NCI-H2171 (cell line): Measurements from ENCODE around the gene MYEOV.

Experiments
- DNase-seq: peaks from one replicate; lab custom pipeline; 2025; lab: John Stamatoyannopoulos, UW

Gene MYEOV

GRCh38 chr11:69286374-69287371 is 7.3 kb upstream of the MYEOV start:
- no peak for DNase-seq

DNA sequence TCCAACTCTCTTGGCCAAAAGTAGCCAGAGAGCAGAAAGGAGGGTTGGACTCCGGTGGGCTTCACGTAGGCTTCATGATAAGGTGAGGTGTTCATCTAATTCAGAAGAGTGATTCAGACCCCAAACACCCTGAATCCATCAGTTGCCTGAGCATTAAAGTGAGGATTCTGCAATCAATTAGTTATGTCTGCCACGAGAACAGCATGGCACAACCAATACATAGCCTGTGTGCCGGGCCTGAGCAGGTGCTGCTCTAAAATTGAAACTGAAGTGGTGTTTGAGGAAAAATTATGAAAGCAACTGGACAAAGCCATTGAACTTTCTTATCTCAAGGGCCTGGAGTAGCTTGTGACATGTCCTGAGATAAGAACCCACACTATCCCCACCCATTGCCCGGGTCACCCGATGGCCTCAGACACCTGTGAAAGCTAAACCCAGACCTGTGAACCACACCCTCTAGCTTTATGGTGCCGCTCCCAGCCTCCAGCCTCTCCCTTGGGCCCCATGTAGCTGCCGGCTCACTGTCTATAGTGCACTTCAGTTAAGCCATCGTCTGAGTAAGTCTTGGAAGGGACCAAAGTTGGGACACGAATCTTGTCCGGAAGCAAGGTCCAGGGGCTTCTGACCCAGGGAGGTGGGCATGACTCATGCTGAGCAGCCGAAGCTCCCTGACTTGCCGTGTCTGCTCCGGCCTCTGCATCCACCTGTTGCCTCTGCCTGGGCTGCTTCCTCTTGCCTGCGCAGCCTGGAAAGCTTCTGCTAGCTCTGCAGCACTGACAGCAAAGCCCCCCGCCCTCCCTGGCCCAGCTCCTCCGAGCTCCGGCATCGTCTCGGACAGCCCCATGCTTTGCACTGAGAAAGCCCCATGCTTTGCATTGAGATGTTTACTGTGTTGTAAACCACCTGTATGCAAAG is 5.7 kb upstream of the MYEOV start:
- no peak for DNase-seq

- DNase-seq: no peak
Observed at GRCh38 chr11:69288883-69289242, 5.1 kb upstream of the MYEOV start.

DNA sequence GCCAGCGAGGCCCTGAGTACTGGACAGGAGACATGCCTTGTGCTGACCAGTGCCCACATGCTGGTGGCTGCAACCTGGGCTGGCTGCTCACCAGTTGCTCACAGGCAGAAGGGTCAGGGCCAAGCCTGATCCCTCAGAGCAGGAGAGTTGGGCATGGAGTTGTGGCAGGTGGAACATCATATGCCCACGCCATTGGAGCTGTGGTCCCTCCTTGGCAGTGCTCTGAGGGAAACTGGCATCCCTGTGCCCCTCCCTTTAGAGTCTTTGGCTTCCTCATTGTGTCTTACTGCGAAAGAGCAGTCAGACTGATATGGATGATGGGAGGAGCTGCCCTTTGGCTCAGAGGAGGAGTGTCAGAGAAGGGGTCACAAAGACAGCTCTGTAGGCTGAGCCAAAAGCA is 3.1 kb upstream of the MYEOV start:
- no peak for DNase-seq

DNA sequence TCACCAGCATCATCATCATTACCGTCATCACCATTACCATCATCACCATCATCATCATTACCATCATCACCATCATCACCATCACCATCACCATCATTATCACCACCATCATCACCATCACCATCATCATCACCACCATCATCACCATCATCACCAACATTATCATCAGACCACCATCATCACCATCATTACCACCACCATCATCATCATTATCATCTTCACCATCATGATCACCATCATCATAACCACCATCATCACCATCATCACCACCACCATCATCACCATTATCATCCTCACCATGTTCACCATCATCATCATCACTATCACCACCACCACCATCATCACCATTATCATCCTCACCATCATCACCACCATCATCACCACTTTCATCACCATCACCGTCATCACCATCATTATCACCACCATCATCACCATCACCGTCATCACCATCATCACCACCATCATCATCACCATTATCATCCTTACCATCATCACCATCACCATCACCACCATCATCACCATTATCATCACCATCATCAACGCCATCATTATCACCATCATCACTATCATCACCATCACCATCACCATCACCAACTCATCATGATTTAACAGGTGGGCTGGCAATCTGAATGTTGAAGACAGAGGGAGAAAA is 2.4 kb upstream of the MYEOV start:
- no peak for DNase-seq

DNA sequence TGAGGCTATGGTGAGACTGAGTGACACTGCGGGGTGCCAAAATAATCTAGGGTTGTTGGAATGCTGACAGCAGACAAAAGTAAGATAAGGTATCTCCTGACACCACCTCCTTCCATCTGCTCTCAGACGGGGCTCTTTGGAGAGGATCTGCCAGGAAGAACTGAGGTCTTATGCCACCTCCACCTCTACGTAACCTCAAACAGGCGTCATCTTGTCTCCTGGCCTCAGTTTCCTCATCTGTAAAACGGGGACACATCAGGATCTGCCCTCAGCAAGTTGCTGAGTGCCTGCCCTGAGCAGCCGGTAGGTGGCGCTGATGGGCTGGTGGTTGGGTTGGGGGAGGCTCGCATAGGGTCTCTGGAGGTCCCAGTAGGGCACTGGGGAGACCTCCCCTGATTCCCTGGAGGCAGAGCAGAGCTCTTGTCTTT is 1.7 kb upstream of the MYEOV start:
- DNase-seq: no peak

DNA sequence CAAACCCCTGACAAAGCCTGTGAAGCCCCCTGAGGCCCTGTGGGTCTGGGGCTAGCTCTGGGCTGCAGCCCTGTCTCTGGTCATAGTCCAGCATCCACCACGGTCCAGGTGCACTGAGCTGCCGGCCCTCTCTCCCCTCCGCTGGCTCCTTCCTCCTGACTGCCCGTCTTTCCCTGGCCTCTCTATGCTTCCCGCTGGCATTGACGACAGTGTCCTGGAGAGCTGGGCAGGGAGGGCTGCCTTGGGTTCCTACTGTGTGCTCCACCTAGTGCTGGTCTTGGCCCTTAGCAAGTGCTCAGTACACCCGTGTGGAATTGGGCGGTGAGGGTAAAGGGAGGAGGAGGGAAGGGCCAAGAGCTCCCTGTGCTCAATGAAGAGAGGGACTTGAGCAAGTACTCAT is 868 bp upstream of the MYEOV start:
- DNase-seq: no peak

DNA sequence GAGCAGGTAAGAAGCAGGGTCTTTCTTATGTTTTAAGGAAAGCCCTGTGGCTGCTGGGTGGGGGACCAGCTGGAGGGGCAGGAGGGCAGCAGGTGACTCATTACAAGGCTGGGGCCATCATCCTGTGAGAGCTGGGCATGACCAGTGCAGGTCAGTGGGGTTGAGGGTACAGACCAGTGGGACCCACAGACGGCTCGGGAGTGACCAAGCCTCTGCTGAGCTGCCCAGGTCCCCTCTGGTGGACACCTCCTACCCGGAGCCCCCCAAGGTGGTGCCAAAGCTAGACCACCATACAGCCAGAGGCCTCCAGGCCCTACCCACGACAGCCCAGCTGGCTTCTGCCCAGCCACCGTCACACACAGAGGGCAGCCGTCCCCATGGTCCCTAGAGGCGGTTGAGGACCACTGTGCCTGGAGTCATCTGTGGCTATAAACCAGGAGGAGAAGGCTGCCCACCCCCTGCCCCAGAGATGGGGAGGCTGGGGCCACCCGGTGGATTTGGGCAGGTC is 670 bp downstream of the MYEOV start:
- DNase-seq: no peak

DNA sequence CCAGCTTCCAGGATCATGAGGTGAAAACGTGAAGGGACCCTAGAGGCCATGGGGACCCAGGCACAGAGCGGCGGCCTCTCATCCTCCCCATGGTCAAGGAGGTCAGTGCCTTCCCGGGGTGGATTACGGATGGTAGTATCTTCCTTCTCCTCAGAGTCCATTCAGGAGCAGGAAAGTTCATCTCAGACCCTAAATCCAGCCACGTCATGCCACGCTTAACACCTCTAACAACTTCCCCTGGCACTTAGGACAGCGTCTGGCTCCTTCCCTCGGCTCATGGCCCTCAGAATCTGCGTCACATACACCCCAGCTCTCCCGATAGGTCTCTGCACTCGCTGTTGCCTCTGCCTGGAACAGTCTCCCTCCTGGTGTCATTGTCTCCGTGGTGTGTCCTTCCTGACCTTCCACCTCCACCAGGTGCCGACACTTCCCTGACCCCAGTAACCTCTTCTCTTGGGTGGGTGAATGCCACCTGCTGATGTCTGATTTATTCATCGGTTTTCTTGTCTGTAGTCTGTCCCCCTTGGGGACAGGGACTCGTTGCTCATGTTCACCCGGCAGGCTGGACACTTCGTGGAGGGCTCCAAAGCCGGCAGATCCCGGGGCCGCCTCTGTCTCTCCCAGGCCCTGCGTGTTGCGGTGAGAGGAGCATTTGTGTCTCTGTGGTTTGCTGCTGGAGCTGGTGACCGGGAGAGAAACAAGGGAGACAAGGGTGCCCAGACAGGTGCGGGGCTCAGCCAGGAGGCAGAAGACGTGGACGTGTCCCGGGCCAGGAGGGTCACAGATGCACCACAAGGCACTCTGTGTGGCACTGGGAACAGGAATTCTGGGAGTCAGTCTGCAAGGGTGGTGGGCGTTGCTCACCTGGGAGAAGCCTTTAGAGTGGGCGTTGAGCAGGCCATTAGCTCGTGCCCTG is 1.4 kb downstream of the MYEOV start:
- DNase-seq: no peak

DNA sequence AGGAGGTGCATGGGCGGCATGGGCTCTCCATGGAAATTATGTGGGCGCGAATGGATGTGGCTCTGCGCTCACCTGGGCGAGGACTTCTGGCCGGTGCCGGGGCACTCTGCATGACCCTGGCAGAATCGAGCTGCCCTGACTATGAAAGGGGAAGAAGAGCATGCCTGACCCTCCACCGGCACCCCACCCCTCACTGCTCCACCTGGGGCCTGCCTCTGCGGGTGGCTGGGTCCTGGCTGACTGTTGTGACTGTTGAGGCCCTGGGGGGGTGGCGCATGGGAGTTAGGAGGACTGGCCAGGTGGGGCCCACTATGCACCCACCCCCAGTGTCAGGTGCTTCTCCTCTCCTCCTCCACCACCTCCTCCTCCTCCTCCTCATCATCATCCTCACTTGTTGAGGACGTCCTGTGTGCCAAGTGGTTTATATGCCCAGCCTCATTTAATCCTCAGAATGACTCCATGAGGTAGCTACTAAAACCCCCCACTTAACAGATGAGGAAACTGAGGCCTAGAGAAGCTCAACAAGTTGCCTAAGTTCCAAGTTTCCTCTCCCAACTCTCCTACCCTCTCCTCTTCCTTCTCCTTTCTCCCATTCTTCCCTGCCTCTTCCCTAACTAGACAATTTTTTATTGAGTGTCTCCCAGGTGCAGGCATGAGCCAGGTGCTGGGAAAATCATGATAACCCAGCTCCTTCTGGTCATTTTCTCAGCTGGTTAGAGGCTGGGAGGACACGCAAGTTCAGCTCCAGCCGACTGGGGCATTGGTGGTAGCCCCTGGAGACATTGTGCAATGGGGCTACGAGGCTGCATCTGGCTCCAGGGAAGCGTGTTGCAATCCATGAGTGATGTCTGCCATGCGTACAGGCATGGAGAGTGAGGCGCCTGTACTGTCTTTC is 2.3 kb downstream of the MYEOV start:
- DNase-seq: no peak

- DNase-seq: no peak
Observed at GRCh38 chr11:69296890-69297786, 3.2 kb downstream of the MYEOV start.

DNA sequence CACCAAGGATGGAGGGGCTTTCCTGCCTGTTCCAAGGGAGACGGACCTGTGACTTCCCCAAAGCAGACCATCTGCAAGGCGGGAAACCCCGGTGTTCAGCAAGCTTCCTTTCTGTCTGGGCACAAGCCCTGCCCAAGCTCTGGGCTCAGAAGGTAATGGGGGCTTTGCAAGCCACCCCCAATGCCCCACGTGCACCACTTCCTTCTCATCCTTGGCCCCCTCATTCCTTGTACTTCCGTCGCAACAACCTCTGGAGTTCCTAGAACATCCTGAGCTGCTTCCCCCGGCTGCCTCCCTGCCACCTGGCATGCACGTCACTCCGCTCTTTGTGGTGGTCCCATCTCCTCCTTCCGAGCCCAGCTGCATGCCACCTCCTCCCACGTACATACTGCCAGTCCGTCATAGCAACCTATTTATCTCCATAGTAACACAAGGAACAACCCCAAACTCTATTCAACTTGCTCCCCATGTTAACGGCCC is 3.9 kb downstream of the MYEOV start:
- no peak for DNase-seq

GRCh38 chr11:69298267-69299022 is 4.5 kb downstream of the MYEOV start:
- no peak for DNase-seq

- no peak for DNase-seq
Observed at GRCh38 chr11:69299023-69299461, 5.1 kb downstream of the MYEOV start.

DNA sequence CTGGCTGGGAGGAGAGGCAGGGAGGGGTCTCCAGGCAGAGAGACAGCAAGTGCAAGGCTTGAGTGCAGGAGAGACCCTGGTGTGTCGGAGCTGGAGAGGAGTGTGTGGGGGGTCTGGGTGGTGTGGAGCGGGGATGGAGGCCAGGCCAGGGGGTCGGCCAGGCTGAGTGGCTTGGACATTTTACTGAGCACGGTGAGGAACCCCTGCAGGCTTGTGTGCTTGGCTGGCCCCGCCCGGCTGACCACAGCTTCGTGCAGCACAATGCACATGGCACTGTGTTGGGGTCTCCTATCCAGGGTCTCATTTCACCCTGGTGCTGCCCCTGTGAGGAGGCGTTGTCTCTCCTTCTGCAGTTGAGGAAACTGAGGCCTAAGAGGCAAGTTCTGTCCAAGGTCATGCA is 5.6 kb downstream of the MYEOV start:
- DNase-seq: no peak

- no peak for DNase-seq
Observed at GRCh38 chr11:69300120-69301060, 6.4 kb downstream of the MYEOV start.

GRCh38 chr11:69301081-69301454 is 7.1 kb downstream of the MYEOV start:
- no peak for DNase-seq
